Activated naive CD8-positive, alpha-beta T cell treated with anti-CD3 and anti-CD28 coated beads, Interleukin-2, amount 10 ng/mL, durations not matched to agents 7 days and 5 days (primary cell): Measurements from ENCODE around the gene TMEM107. TPM values are rescaled to one million over a fixed set of nuclear protein-coding genes. Genes with fewer than 3 reads are reported as not detected.
A peak's percentile ranks its signal among the peaks of the same experiment; 100 is the strongest.

Experiments
- ATAC-seq: fragments of 150-1000 bp; cut with Tn5 transposase; one replicate; pipeline ENCODE4 v1.10.0; 2021; ENCODE audit warnings: low read depth, moderate library complexity
- POLR2A ChIA-PET: fragments of 350-600 bp; sonication (Branson Sonifier 250); formaldehyde crosslinking; loops from one replicate; lab custom pipeline; 2021; ENCODE audit warnings: antibody characterized with exemption; lab: Charles Lee
- DNase-seq: peaks from one replicate; pipeline ENCODE4 v3.0.0; 2021
- H3K27ac Mint-ChIP-seq: one replicate; pipeline ENCODE4 v1.8.0; 2022; ENCODE audit warnings: mild to moderate bottlenecking, mixed read lengths
- H3K27me3 Mint-ChIP-seq: one replicate; pipeline ENCODE4 v1.8.0; 2022; ENCODE audit warnings: mild to moderate bottlenecking, moderate library complexity, mixed read lengths
- H3K36me3 Mint-ChIP-seq: one replicate; pipeline ENCODE4 v1.8.0; 2021; ENCODE audit warnings: mild to moderate bottlenecking, mixed read lengths
- H3K4me1 Mint-ChIP-seq: one replicate; pipeline ENCODE4 v1.8.0; 2021; ENCODE audit warnings: mixed read lengths
- H3K4me3 Mint-ChIP-seq: one replicate; pipeline ENCODE4 v1.8.0; 2022; ENCODE audit warnings: mild to moderate bottlenecking, moderate library complexity, mixed read lengths
- H3K9me3 Mint-ChIP-seq: one replicate; pipeline ENCODE4 v1.8.0; 2021; ENCODE audit warnings: mixed read lengths
- total RNA-seq, 2 experiments: library from RNA; stranded (reverse); gene quantifications; one replicate each; pipeline ENCODE4 v1.2.3, GENCODE V29; 2021

The TMEM107 gene
- total RNA-seq, 2 experiments from 2014 or later = 39.5 to 46.4 TPM

DNA sequence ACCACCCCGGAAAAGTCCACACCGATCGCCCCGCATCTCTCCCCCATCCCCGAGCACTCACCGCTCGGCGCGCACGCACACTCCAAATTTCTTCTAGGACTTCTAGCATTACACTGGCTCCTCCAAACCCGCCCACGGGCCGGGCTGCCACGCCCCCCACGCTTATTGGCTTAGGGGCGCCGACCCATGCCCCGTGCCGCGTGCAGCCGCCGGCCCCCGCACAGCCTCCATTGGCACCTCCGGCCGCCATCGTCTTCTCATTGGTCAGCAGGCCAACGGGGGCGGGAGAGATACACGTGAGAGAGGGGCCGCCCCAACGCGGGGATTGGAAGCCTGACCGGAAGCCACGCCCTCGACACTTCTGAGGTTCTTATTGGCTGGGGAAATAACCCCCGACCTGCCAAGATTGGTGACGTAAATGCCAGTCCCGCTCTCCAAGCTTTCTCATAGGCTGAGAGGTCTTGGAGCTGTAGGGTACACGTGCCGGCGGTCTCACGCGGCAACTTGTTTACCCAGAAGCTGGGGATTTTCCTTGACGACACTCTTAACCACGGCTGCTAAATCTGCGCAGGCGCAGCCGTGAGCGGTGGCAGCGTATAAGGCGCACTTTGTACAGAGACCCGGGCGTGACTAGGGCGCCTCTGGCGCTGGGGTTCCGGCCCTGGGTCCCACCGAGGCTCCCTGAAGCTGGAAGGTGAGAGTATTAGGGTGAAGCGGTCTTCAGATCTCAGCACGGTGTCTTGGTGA, 19.8 kb downstream of the TMEM107 start:
- Mint-ChIP-seq H3K4me3 (no peak overlapping the region), H3K27ac (no peak overlapping the region), H3K4me1 (peaks cover 54% of the 10 kb centered on the region), H3K36me3 (peaks cover 16% of the 10 kb centered on the region), H3K9me3 (no peaks in the 10 kb centered on the region), H3K27me3 (no peaks in the 10 kb centered on the region)
- POLR2A ChIA-PET = interaction anchor here (0.6 to 14.8 kb wide), 22 partner anchors 8 to 470 kb away, joined by 3 to 384 read pairs (median 4); partner anchors contain the start of genes BORCS6, CNTROB, CTC1 and TMEM107
- DNase-seq (peak; percentile 99), ATAC-seq (peak; percentile 77)

GRCh38 chr17:8155996-8156245, 20.3 kb downstream of the TMEM107 start:
- H3K9me3 Mint-ChIP-seq = no peaks in the 10 kb centered on the region
- no peak overlapping the region for H3K27ac Mint-ChIP-seq
- peaks cover 11% of the 10 kb centered on the region for H3K36me3 Mint-ChIP-seq
- peaks cover 49% of the 10 kb centered on the region for H3K4me1 Mint-ChIP-seq
- H3K27me3 Mint-ChIP-seq = no peaks in the 10 kb centered on the region
- DNase-seq (no peak), ATAC-seq (no peak)
- POLR2A ChIA-PET = interaction anchor here (0.6 to 14.8 kb wide), 14 partner anchors 8 to 224 kb away, joined by 3 to 384 read pairs (median 4); partner anchors contain the start of genes BORCS6, CNTROB, CTC1 and TMEM107
- H3K4me3 Mint-ChIP-seq = no peak overlapping the region

- H3K4me3 Mint-ChIP-seq = no peak overlapping the region
- ATAC-seq = no peak
- no peak for DNase-seq
- H3K36me3 Mint-ChIP-seq = peaks cover 7% of the 10 kb centered on the region
- H3K27me3 Mint-ChIP-seq = no peaks in the 10 kb centered on the region
- POLR2A ChIA-PET = interaction anchor here (1.0 to 14.8 kb wide), 10 partner anchors 9 to 224 kb away, joined by 3 to 384 read pairs (median 6); partner anchors contain the start of genes BORCS6, CNTROB, CTC1 and TMEM107
- H3K27ac Mint-ChIP-seq = no peak overlapping the region
- H3K4me1 Mint-ChIP-seq = peaks cover 46% of the 10 kb centered on the region
- no peaks in the 10 kb centered on the region for H3K9me3 Mint-ChIP-seq
Measured at GRCh38 chr17:8155231-8155995, 20.8 kb downstream of the TMEM107 start.

GRCh38 chr17:8154608-8155155, 21.5 kb downstream of the TMEM107 start:
- H3K9me3 Mint-ChIP-seq = no peaks in the 10 kb centered on the region
- no peak overlapping the region for H3K27ac Mint-ChIP-seq
- no peak overlapping the region for H3K4me3 Mint-ChIP-seq
- DNase-seq = no peak
- peaks cover 44% of the 10 kb centered on the region for H3K4me1 Mint-ChIP-seq
- H3K27me3 Mint-ChIP-seq = no peaks in the 10 kb centered on the region
- no peak for ATAC-seq
- H3K36me3 Mint-ChIP-seq = peaks cover 3% of the 10 kb centered on the region
- POLR2A ChIA-PET = interaction anchor here (0.6 to 14.8 kb wide), 6 partner anchors 10 to 93 kb away, joined by 4 to 384 read pairs (median 6); partner anchors contain the start of genes CTC1 and TMEM107

DNA sequence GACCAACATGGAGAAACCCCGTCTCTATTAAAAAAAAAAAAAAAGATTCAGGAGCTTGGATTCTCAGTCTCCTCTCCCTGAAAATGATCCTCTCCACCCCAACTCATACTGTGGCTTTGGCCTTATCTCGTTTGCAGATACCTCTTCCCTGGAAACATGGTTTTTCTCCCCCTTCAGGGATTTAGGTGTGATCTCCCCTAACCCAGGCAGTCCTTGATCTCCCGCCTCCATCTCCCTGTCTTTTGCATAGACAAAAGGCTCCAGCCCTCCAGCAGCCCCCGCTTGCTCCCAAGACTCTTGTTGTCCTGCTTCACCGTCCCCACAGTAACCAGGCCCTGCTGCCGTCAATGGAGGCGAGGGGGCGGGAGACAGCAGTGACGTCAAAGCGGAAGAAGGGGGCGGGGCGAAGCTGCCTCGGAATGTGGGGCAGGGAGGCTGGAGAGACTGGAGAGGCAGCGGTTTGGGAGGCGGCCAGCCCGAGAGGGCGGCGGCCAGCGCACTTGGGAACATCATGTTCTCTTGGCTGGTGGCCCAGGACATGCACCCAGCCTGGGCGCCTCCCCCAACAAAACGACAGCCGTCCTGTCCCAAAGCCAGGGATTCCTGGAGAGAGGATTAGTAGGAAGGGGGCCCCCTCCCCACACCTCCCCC, 22.1 kb downstream of the TMEM107 start:
- Mint-ChIP-seq H3K36me3 (peaks cover 5% of the 10 kb centered on the region), H3K27ac (no peak overlapping the region), H3K27me3 (no peaks in the 10 kb centered on the region), H3K4me3 (no peak overlapping the region), H3K9me3 (no peaks in the 10 kb centered on the region), H3K4me1 (peaks cover 44% of the 10 kb centered on the region)
- peak; percentile 0 for ATAC-seq
- DNase-seq = peak; percentile 89
- POLR2A ChIA-PET = interaction anchor here (0.6 to 14.8 kb wide), 8 partner anchors 9 to 94 kb away, joined by 4 to 384 read pairs (median 6); partner anchors contain the start of genes CTC1 and TMEM107

- no peaks in the 10 kb centered on the region for H3K27me3 Mint-ChIP-seq
- no peak for DNase-seq
- no peak overlapping the region for H3K27ac Mint-ChIP-seq
Measured at GRCh38 chr17:8153525-8153956, 22.6 kb downstream of the TMEM107 start.

DNA sequence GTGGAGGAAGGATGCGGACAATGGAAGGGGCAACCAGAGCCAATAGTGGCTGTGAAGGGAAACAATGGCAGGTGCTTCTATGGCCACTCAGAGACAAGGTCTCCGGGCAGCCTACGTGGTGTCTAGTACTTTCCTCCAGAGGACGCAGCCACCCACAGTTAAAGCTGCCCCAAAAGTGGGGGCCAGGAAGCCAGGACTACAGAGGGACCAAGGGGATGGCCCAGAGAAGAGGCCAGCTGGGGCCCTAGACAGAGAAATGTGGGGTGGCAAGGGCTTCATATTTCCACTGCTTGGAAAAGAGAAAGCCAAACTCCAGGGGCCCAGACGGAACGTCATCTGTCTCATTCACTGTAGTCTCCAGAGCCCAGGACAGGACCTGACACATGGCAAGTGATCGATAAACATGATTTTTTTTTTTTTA, 23.1 kb downstream of the TMEM107 start:
- POLR2A ChIA-PET = interaction anchor here (1.3 to 14.8 kb wide), 5 partner anchors 8 to 95 kb away, joined by 4 to 384 read pairs (median 7); partner anchors contain the start of genes CTC1 and TMEM107
- H3K4me3 Mint-ChIP-seq = peak overlapping the region; percentile 95
- no peak for DNase-seq

More at GRCh38 chr17:8153525-8153956, 22.6 kb downstream of the TMEM107 start:
- no peak for ATAC-seq
- POLR2A ChIA-PET = interaction anchor here (0.6 to 14.8 kb wide), 7 partner anchors 9 to 94 kb away, joined by 4 to 384 read pairs (median 7); partner anchors contain the start of genes CTC1 and TMEM107
- Mint-ChIP-seq H3K4me1 (peaks cover 39% of the 10 kb centered on the region), H3K4me3 (peak overlapping the region; percentile 68), H3K9me3 (no peaks in the 10 kb centered on the region), H3K36me3 (peaks cover 4% of the 10 kb centered on the region)

GRCh38 chr17:8152112-8152775, 23.9 kb downstream of the TMEM107 start, which contains the start of gene PER1:
Gene PER1 (minus strand): TSS chr17:8152404. CDS start chr17:8150706, 1,698 bp downstream.
- peaks cover 37% of the 10 kb centered on the region for H3K4me1 Mint-ChIP-seq
- H3K36me3 Mint-ChIP-seq = peaks cover 4% of the 10 kb centered on the region
- ATAC-seq (peak; percentile 33), DNase-seq (peak; percentile 90)
- peak within 1 kb of the TSS; percentile 95 for H3K4me3 Mint-ChIP-seq
- no peaks in the 10 kb centered on the region for H3K27me3 Mint-ChIP-seq
- POLR2A ChIA-PET = interaction anchor here (0.8 to 14.8 kb wide), 9 partner anchors 9 to 143 kb away, joined by 3 to 384 read pairs (median 4); partner anchors contain the start of genes CTC1, HES7 and SLC25A35
- no peaks in the 10 kb centered on the region for H3K9me3 Mint-ChIP-seq
- H3K27ac Mint-ChIP-seq = no peak within 1 kb of the TSS

More for the DNA sequence above, 23.1 kb downstream of the TMEM107 start:
- no peaks in the 10 kb centered on the region for H3K9me3 Mint-ChIP-seq
- H3K27me3 Mint-ChIP-seq = no peaks in the 10 kb centered on the region
- H3K36me3 Mint-ChIP-seq = peaks cover 2% of the 10 kb centered on the region
- H3K27ac Mint-ChIP-seq = no peak overlapping the region
- peaks cover 37% of the 10 kb centered on the region for H3K4me1 Mint-ChIP-seq
- ATAC-seq = no peak

GRCh38 chr17:8151641-8152111, 24.5 kb downstream of the TMEM107 start:
- Mint-ChIP-seq H3K4me3 (peak overlapping the region; percentile 95), H3K36me3 (peaks cover 7% of the 10 kb centered on the region), H3K27ac (no peak overlapping the region), H3K4me1 (peaks cover 37% of the 10 kb centered on the region), H3K27me3 (no peaks in the 10 kb centered on the region), H3K9me3 (no peaks in the 10 kb centered on the region)
- ATAC-seq = no peak
- DNase-seq = peak; percentile 64
- POLR2A ChIA-PET = interaction anchor here (0.8 to 14.8 kb wide), 14 partner anchors 11 to 144 kb away, joined by 3 to 384 read pairs (median 4); partner anchors contain the start of genes AURKB, BORCS6, CTC1 and HES7

DNA sequence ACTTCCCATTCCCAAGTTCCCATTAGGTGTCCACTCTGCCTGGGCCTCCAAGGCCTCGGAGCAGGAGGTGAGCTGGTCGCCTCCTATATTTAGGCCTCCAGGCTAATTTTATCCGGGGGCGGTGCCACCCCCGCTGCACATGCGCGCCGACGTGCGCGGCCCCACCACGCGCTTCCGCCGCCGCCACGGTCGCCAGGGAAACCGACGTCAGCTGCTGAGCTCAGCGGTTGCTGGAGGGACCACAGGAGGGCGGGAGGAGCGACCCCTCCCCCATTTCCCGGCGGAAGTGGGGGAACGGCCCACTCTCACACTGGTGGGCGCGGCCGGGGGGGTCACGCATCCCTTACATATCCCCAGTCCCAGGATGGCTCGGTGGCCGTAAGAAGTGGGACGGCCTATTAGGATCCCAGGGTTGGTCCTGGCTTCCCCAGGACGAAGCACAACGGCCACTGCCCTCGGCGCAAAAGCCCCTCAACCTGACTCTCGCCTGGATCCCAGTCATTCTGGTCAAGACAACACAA, 25.0 kb downstream of the TMEM107 start:
- Mint-ChIP-seq H3K4me1 (peaks cover 37% of the 10 kb centered on the region), H3K9me3 (no peaks in the 10 kb centered on the region), H3K4me3 (peak overlapping the region; percentile 95), H3K27ac (no peak overlapping the region), H3K27me3 (no peaks in the 10 kb centered on the region), H3K36me3 (peaks cover 9% of the 10 kb centered on the region)
- POLR2A ChIA-PET = interaction anchor here (0.7 to 14.8 kb wide), 10 partner anchors 10 to 98 kb away, joined by 3 to 384 read pairs (median 4); partner anchors contain the start of genes AURKB, BORCS6, HES7 and PFAS
- peak; percentile 31 for ATAC-seq
- peak; percentile 94 for DNase-seq
